K562 (cell line): ENCODE results near the gene VSIG10L. TPM values are rescaled to one million over a fixed set of nuclear protein-coding genes. Genes with fewer than 3 reads are reported as not detected.

Experiments
- EHMT2 ChIP-seq: fragments of 450-650 bp; IDR thresholded peaks from 2 replicates; pipeline ENCODE4 v1.6.1; 2018; ENCODE audit warnings: antibody characterized with exemption
- FIP1L1 ChIP-seq: fragments of 200-400 bp; formaldehyde crosslinking; IDR thresholded peaks from 2 replicates; pipeline ENCODE4 v1.6.1; 2018; ENCODE audit warnings: mild to moderate bottlenecking, low read depth, low read length; ENCODE audit not compliant: poor library complexity, severe bottlenecking
- HINFP ChIP-seq: fragments of 450-650 bp; conservative IDR thresholded peaks from 2 replicates; pipeline ENCODE4 v1.6.1; 2016; ENCODE audit warnings: missing genetic modification characterization, low read depth, mild to moderate bottlenecking, control low read depth, missing compliant biosample characterization
- HLTF ChIP-seq: fragments of 450-650 bp; IDR thresholded peaks from 2 replicates; pipeline ENCODE4 v1.6.1; 2016
- KLF10 ChIP-seq: fragments of 250-450 bp; sonication (Bioruptor Pico); IDR thresholded peaks from 2 replicates; pipeline ENCODE4 v1.6.1; 2021; ENCODE audit warnings: matching md5 sums
- MECOM ChIP-seq: fragments of 250-450 bp; sonication (Bioruptor Pico); IDR thresholded peaks from 2 replicates; pipeline ENCODE4 v1.8.0; 2022; ENCODE audit warnings: inconsistent platforms
- REST ChIP-seq, 2 experiments: fragments of 450-650 bp; formaldehyde crosslinking in 1 of 2; IDR thresholded peaks; 2 replicates each; pipeline versions ENCODE4 v1.4.0 to v1.6.1; 2014 to 2020; ENCODE audit warnings: mild to moderate bottlenecking in 2 of 2, borderline replicate concordance in 1 of 2, low read depth in 1 of 2
- TAF15 ChIP-seq: fragments of 200-400 bp; formaldehyde crosslinking; IDR thresholded peaks from 2 replicates; pipeline ENCODE4 v1.6.1; 2017; ENCODE audit warnings: mild to moderate bottlenecking, low read depth, low read length, moderate library complexity
- TARDBP ChIP-seq: fragments of 450-650 bp; IDR thresholded peaks from 2 replicates; pipeline ENCODE4 v1.6.1; 2016
- ZBED1 ChIP-seq: IDR thresholded peaks from 2 replicates; pipeline ENCODE4 v1.6.1; 2014
- ZBTB17 ChIP-seq: fragments of 450-650 bp; formaldehyde crosslinking; IDR thresholded peaks from 2 replicates; pipeline ENCODE4 v1.4.0; 2020; ENCODE audit warnings: mild to moderate bottlenecking
- ZKSCAN3 ChIP-seq: fragments of 250-450 bp; sonication (Bioruptor Pico); IDR thresholded peaks from 2 replicates; pipeline ENCODE4 v1.4.0; 2020
- polyA plus RNA-seq, 8 experiments: library from polyadenylated mRNA; depleted of rRNA in 4 of 8; stranded (reverse) in 5 of 8; unstranded in 3 of 8; fragments of >200 nt; fragmentation: Nextera tagmentation in 2 of 8; fragmentation: Illumina TruSeq in 1 of 8; extraction: Ambion mirVana in 2 of 8; extraction: Trizol in 1 of 8; gene quantifications; 2 replicates each; pipeline versions ENCODE4 v1.2.1 to v1.2.3, GENCODE V29; 2011 to 2014; ENCODE audit warnings: inconsistent platforms in 1 of 8, missing spikeins in 1 of 8
- total RNA-seq, 7 experiments: library from RNA; depleted of rRNA in 6 of 7; stranded (reverse); fragments of >200 nt in 6 of 7; fragmentation: Illumina TruSeq in 2 of 7; extraction: Trizol in 2 of 7; gene quantifications; 2 replicates each; pipeline versions ENCODE4 v1.2.1 to v1.2.3, GENCODE V29; 2011 to 2021; ENCODE audit warnings: low replicate concordance in 1 of 7

Gene VSIG10L
- total and polyA plus RNA-seq, 9 of the 15 experiments (the other 6 are each of a cell fraction or from before 2014, with no cell fraction given), result 1.1 to 7.6 (median 2.2) TPM

GRCh38 chr19:51318687-51319648 is 23.0 kb downstream of the VSIG10L start (continued):
- TF ChIP-seq REST (IDR thresholded peaks at IDR 0.05; ENCODE audit: borderline replicate concordance), result peak; percentile 96
- peak; percentile 89 for TF ChIP-seq REST (CRISPR knock-in tag; IDR thresholded peaks at IDR 0.05; ENCODE audit: low read depth)
- no peak for TF ChIP-seq HLTF
- TF ChIP-seq TAF15, result no peak
- TF ChIP-seq ZBED1, result no peak
- no peak for TF ChIP-seq ZBTB17 (CRISPR knock-in tag)
- TF ChIP-seq MECOM (CRISPR knock-in tag), result no peak
- TF ChIP-seq FIP1L1, result no peak
- TF ChIP-seq ZKSCAN3, result no peak
- TF ChIP-seq HINFP (tag), result no peak
- TF ChIP-seq EHMT2, result peak; percentile 93
- TF ChIP-seq KLF10 (CRISPR knock-in tag), result no peak
- no peak for TF ChIP-seq TARDBP
